G401 (cell line): ENCODE measurements around the gene CNRIP1. TPM values are rescaled to one million over a fixed set of nuclear protein-coding genes. Genes with fewer than 3 reads are reported as not detected.
"Not testable (repeated sequence)": the region's sequence is repeated elsewhere in the genome, so short reads cannot be mapped to it uniquely, and the experiment has no call there.

Source experiments
- DNase-seq: peaks from one replicate; pipeline ENCODE4 v3.0.0-alpha.2; 2015; ENCODE audit warnings: low spot score
- in situ Hi-C: cut with HindIII; loops from 2 replicates; pipeline ENCODE4 v1.10.0; 2016; ENCODE audit warnings: low sequenced_read_pairs, mixed read lengths
- total RNA-seq: library from RNA; depleted of rRNA; stranded (reverse); fragments of >200 nt; shearing (Covaris generic); gene quantifications from 2 replicates; pipeline ENCODE4 v1.2.3, GENCODE V29; 2014; rRNA removed

The CNRIP1 gene
- 8.4 and 19.8 TPM in 2 replicates for total RNA-seq

- in situ Hi-C loops: no loop called here
- peak; percentile 86 for DNase-seq
Observed at GRCh38 chr2:68319398-68320117, at the start of gene CNRIP1. CNRIP1 (minus strand) TSS chr2:68319949; CDS start chr2:68319400, 549 bp downstream.

DNA sequence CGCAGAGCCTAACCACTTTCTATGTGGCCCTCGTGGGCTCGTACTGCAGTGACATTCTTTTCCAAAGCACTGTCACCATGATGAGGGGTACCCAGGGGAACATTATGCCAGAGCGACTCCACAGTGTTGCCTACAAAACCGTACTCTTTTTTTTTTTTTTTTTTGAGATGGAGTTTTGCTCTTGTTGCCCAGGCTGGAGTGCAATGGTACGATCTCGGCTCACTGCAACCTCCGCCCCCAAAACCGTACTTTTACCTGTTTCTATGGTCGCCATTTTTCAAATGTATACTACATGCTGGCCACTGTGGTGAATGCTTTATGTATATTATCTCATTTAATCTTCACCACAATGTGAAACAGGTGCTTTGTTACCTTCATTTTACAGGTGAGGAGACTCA, 49.6 kb upstream of the CNRIP1 start:
- DNase-seq: no peak
- in situ Hi-C loops: no loop called here

- peak; percentile 37 for DNase-seq
- in situ Hi-C loops: no loop called here
Observed at GRCh38 chr2:68368654-68369336, 49.0 kb upstream of the CNRIP1 start.

- DNase-seq: no peak
- in situ Hi-C loops: no loop called here
Observed at GRCh38 chr2:68367953-68368653, 48.4 kb upstream of the CNRIP1 start.

GRCh38 chr2:68366083-68366560, 46.4 kb upstream of the CNRIP1 start:
- no peak for DNase-seq
- in situ Hi-C loops: no loop called here

- in situ Hi-C loops: no loop called here
Observed at GRCh38 chr2:68365087-68365486, 45.3 kb upstream of the CNRIP1 start, which contains the start of gene PLEK. PLEK (plus strand) TSS chr2:68365282; CDS start chr2:68365352, 70 bp downstream.

DNA sequence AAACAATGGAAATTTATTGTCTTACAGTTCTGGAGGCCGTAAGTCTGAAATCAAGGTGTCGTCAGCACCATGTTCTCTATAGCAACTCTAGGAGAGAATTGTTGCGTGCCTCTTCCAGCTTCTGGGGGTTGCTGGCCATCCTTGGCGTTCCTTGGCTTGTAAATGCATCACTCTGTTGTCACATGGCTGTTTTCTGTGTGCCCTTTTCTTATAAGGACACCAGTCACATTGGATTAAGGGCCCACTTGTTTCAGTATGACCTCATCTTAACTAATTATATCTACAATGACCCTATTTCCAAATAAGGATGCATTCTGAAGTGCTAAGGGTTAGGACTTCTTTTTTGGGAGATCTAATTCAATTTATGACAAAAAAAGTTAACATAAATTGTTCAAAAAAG, 44.0 kb upstream of the CNRIP1 start:
- no peak for DNase-seq
- in situ Hi-C loops: no loop called here

More at GRCh38 chr2:68365087-68365486, 45.3 kb upstream of the CNRIP1 start, which contains the start of gene PLEK:
- no peak for DNase-seq

- in situ Hi-C loops: no loop called here
- no peak for DNase-seq
Observed at GRCh38 chr2:68362749-68363148, 43.0 kb upstream of the CNRIP1 start.

DNA sequence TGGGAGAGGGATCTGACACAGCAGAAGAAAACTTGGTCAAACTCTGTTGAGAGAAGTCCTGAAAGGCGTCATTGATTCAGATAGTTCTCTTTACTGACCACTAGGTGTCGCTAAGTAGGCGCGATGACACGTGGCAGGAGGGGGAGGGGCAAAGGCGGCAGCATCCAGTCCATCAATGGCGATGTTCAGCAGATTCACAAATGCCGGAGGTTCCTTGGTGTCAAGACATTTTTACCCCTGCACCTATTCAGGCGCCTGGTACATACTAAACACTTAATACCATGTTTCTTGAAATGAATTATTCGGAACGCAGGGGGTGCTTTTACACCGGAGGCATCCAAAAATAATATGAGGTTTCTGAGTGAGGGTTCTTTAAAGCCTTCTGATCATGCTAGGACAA, 42.3 kb upstream of the CNRIP1 start:
- in situ Hi-C loops: no loop called here
- peak; percentile 28 for DNase-seq

GRCh38 chr2:68359889-68360288, 40.1 kb upstream of the CNRIP1 start:
- in situ Hi-C loops: no loop called here
- no peak for DNase-seq

DNA sequence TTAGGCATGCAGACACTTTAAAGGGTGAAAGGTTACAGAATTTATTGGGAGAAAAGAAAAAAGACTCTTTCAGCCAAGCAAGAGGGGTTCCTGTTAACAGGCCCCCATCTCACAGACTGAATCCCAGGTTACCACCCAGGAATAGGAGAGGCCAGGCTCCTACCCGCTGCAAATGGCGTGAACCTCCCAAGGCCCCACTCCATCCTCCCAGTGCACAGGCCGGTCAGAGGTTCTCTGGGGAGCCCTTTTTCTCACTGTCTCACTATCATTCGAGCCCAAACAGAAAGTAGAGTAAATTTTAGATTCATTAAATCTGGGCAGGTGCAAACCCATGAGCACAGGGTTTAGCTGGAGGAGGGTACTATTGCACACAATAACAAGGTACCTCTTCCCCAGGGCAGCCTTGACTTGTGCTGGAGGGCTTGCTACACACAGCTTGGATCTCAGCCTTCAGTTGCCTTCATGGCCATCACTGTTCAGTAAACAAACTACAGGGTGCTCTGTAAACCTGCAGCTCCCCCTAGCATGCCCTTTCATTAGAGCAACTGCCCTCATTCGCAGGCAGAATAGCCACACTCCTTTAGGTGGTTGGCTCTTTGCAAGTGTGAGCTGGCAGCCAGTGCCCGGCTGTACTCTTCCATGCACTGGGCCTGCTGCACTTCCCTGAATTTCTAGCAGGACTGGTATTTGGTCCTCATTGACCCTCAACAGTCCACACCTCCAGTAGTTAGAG, 38.0 kb upstream of the CNRIP1 start:
- DNase-seq: peak; percentile 50
- in situ Hi-C loops: no loop called here

GRCh38 chr2:68356599-68357239, 37.0 kb upstream of the CNRIP1 start:
- in situ Hi-C loops: no loop called here
- DNase-seq: no peak

- in situ Hi-C loops: no loop called here
- DNase-seq: no peak
Observed at GRCh38 chr2:68352651-68353391, 33.1 kb upstream of the CNRIP1 start.

DNA sequence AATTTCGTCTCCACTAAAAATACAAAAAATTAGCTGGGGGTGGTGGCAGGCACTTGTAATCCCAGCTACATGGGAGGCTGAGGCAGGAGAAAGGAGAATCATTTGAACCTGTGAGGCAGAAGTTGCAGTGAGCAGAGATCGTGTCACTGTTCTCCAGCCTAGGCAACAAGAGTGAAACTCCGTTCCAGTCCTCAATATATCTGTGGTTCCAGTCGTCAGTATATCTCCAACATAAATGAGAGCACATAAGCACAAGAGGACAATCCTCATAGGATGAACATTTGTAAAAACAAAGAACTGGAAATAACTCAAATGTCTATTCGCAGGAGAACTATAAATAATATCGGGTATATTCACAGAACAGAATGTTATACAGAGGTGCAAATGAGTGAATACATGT, 32.2 kb upstream of the CNRIP1 start:
- no peak for DNase-seq
- in situ Hi-C loops: no loop called here

DNA sequence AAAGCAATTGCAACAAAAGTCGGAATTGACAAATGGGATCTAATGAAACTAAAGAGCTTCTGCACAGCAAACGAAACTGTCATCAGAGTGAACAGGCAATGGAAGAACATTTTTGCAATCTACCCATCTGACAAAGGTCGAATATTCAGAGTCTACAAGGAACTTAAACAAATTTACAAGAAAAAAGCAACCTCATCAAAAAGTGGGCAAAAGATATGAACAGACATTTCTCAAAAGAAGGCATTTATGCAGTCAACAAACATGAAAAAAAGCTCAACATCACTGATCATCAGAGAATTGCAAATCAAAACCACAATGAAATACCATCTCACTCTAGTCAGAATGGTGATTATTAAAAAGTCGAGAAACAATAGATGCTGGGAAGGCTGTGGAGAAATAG, 29.3 kb upstream of the CNRIP1 start:
- in situ Hi-C loops, DNase-seq: not testable (repeated sequence)

DNA sequence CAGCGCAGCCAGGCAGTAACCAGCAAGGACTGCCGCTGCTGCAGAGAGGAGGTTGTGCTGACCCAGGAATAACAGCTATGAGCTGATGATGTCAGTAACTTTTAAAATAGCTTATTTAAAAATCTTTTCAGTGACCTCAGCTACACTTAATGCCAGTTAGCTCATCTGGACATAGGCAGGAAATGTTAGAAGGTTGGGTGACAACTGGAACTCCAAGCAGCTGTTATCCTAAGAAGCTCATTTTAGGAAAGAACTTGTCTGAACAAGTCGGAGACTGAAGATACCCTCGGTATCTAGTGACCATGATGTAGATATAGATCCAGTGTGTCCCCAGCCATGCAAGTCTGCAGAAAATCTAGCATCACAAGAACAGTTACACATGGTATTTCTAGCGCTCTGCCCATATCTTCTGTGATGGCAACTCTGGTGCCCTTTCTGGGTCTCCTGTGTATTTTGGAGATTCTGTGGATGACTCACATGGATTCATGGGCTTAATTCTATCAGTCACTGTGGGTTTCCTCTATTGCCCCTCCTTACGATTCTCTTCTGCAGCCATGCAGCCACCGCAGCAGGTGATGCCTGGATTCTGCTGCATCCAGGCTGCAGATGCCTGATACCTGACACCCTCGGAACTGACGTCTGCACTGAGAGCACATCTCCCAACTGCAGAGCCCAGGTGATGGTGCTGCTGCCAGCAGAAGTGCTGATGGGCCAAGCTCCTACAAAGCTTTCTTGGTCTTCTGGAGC, 25.6 kb upstream of the CNRIP1 start:
- no peak for DNase-seq
- in situ Hi-C loops: no loop called here

- no peak for DNase-seq
- in situ Hi-C loops: no loop called here
Observed at GRCh38 chr2:68344031-68344430, 24.3 kb upstream of the CNRIP1 start.
